Coronary artery (tissue), 2 donors: Measurements from ENCODE around the gene PRDM16.
A peak's percentile ranks its signal among the peaks of the same experiment; 100 is the strongest.

ENCODE experiments used
- DNase-seq: peaks from one replicate; pipeline ENCODE4 v3.0.0-alpha.2; 2017; ENCODE audit warnings: low spot score
- H3K27ac ChIP-seq, 2 donors: fragments of 200-600 bp; sonication (generic); one replicate each; pipeline ENCODE4 v1.5.1; 2016 to 2019
- H3K4me3 ChIP-seq: fragments of 200-600 bp; sonication (generic); 2 replicates; pipeline ENCODE4 v1.5.1; 2016; ENCODE audit warnings: mild to moderate bottlenecking, moderate library complexity
- CTCF ChIP-seq: fragments of 200-600 bp; sonication (generic); IDR thresholded peaks from one replicate; pipeline ENCODE4 v1.5.1; 2019; ENCODE audit warnings: antibody characterized with exemption

Gene PRDM16

GRCh38 chr1:3418600-3418999 is 349.6 kb downstream of the PRDM16 start:
- peak overlapping the region in 1 of 2 donors; percentile 47 for H3K27ac ChIP-seq
- no peak overlapping the region for H3K4me3 ChIP-seq
- DNase-seq: no peak
- no peak for TF ChIP-seq CTCF

DNA sequence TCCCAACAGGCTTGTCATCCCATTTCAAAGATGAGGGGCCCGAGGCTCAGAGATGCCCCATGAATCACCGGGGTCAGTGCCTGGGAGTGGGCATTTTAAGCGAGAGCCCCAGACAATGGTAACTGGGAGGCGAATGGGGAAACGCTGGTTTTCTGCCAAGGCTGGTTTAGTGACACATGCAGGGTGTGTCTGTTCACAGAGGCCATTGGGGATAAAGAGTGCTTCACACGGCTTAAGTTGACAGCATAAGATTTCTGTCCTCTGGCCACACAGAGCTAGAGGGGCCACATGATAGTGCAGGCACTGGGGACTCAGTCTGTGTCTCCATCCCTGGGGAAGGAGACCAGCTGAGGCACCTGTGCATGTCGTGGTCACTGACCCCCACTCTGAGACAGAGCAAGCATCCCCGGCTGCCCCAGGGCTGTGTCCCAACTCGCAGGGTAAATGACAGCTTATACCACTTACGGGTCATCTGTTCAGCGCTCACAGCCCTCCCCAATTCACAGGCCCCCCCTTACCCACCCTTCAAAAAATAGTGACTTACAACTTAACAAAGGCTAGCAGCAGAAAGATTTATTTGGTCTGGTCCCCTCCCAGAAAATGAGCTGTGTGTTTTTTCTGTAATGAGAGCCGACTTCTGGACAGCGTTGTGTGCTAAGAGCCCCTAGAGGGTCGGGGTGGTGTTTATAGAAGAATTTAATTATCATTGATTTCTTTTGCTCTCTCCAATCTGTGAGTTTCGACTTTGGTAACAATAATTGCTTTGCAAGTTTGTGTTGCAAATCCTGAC is 350.6 kb downstream of the PRDM16 start:
- Histone ChIP-seq H3K4me3 (no peak overlapping the region), H3K27ac (peak overlapping the region in 1 of 2 donors; percentile 47)
- DNase-seq: no peak
- no peak for TF ChIP-seq CTCF

DNA sequence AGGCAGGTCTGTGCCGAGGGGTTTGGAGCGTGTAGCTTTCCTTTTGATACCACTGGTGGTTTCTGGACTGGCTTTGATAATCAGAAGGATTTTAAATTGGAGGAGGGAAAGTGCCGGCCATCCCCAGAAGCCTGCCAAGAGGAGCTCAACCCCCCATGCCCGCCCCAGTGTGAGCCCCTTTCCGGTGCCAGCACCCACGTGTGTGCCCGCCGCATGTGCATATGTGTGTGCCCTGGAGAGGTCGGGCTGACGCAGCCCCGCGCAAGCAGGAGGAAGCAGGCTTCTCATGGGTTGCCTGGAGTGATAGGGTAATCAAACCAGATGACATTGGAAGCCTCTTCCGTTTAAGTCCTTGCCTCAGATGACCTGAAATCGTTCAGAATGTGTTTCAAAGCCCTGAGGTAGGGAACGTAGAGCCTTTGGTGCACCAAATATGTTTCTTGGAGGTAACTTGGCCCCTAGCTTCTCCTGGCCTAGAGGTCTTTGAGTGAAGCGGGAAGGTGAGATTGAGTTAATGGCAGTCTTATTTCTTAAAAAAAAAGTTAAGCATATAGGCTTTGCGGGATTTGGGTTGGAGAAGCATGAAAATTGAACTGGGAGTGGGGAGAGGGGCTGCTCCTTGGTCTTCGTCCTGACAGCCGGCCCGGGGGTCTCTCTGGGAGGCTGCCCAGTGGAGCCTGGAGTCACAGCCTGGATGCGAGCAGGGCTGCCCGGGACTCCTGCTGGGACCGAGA is 351.4 kb downstream of the PRDM16 start:
- TF ChIP-seq CTCF: no peak
- Histone ChIP-seq H3K27ac (no peak overlapping the region), H3K4me3 (no peak overlapping the region)
- no peak for DNase-seq

DNA sequence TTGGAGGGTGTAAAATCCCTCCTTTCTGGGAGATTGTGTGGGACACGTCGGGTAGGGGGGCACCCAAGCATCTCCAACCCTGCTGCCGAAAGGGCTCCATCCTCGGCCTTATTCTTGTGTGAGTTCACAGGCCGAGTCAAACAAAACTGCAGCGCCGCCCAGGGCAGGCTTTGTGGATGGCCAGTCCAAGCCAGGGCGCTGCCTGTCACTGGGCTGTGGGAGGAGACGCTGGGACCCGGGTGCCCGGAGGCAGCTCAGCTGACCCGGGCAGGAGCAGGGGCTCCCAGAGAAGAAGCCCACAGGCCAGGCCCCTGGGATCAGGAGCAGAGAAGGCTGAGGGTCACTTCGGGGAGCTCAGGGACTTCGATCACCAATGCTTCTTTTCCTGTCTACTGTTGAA is 353.6 kb downstream of the PRDM16 start:
- no peak for TF ChIP-seq CTCF
- DNase-seq: no peak
- peak overlapping the region; percentile 82 to 89 for H3K27ac ChIP-seq
- H3K4me3 ChIP-seq: no peak overlapping the region

DNA sequence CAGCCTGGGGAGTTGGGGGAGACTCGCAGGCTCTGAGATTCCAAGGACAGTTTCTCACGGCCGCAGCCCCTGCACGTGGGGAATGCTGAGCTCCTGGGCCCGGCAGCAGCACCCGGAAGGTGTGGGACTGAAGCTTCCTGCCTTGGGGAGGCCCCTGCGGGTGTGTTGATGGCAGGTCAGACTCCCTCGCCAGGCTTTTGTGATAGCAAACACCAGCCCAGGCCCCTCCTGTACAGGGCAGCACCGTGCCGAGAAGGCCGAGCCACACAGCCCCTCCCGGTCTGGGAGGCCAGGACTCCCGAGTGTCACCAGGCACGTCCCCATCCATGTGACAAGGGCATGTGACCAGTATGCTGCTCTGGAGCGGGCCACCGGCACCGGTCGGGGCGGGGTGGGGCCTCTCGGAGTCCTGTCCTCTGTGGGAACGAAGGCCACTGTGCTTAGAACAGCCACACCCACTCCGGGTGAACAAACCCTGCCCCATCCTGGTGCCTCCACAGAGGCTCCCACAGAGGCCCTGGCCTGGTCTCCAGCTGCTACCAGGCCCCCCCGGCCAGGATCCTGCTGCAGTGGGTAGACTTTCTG is 354.3 kb downstream of the PRDM16 start:
- Histone ChIP-seq H3K4me3 (peak overlapping the region; percentile 22), H3K27ac (peak overlapping the region; percentile 82 to 89)
- no peak for TF ChIP-seq CTCF
- DNase-seq: peak; percentile 92

DNA sequence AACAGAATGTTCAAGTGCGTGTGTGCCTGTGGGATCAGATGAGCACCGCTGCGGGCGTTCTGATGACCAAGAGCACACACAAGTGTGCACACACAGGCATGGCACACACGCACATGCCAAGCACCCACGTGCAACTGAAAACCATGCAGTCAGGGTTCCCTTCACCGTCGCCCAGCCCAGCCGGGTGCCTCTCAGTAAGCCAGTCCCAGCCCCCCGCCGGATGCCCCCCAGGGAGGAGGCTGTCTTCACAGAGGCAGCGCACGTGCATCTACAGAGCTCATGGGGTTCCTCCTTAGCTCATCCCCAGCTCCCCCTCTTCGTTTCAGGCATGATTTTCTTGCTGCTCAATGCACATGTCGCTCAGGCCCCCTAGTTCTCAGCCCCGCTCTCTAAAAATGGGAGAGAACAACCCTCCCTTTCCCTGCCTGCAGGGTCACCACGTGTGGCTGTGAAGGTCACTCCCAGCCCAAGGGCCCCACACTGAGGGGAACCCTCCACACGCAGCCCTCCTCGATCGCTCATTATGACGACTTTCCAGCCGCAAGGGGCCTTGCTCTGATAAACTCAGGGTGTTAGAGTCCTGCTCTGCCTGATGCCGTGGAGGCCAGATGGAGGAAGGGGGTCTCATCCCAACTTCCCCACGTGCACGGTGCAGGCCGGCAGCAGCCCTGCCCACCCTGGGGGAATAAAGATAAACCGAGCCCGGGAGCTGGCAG is 355.1 kb downstream of the PRDM16 start:
- DNase-seq: no peak
- TF ChIP-seq CTCF: no peak
- Histone ChIP-seq H3K27ac (peak overlapping the region; percentile 82 to 89), H3K4me3 (no peak overlapping the region)
